ENCODE data around the gene KEAP1. TPM values are rescaled to one million over a fixed set of nuclear protein-coding genes. Genes with fewer than 3 reads are reported as not detected.

KEAP1 gene
- total and polyA plus RNA-seq, 9 of the 15 experiments (the other 6 are each of a cell fraction or from before 2014, with no cell fraction given), result 2.1 to 95.6 (median 64.3) TPM

- TF ChIP-seq MGA (IDR thresholded peaks at IDR 0.05) (peak; percentile 65), CBX1 (IDR thresholded peaks at IDR 0.05; ENCODE audit: low read depth) (peak; percentile 56; the same call in 1 of the 2 replicates), ZNF436 (CRISPR knock-in tag; IDR thresholded peaks at IDR 0.05) (no peak), DEAF1 (CRISPR knock-in tag; IDR thresholded peaks at IDR 0.05) (no peak), ZNF551 (CRISPR knock-in tag; IDR thresholded peaks at IDR 0.05) (no peak), ZNF277 (CRISPR knock-in tag; IDR thresholded peaks at IDR 0.05; ENCODE audit: borderline replicate concordance) (no peak), PPARD (CRISPR knock-in tag; IDR thresholded peaks at IDR 0.05) (no peak), FOXA3 (CRISPR knock-in tag; conservative IDR thresholded peaks at IDR 0.05 in 1 of 2, IDR thresholded peaks at IDR 0.05 in 1 of 2) (no peak), CXXC5 (CRISPR knock-in tag; IDR thresholded peaks at IDR 0.05) (peak; percentile 46; the same call in 1 of the 2 replicates), PML (IDR thresholded peaks at IDR 0.05; ENCODE audit: low read length) (no peak), HDGF (IDR thresholded peaks at IDR 0.05) (no peak), SRSF1 (IDR thresholded peaks at IDR 0.05; ENCODE audit: low read depth, low read length) (no peak)
These were observed 2.5 kb upstream of the KEAP1 start (continued) for GRCh38 chr19:10505583-10506229.

Data from K562 (cell line).